ENCODE results near the gene NCAPD2. TPM values are rescaled to one million over a fixed set of nuclear protein-coding genes. Genes with fewer than 3 reads are reported as not detected.

Gene NCAPD2
- total RNA-seq, 1 experiment from 2014 or later = 60.2 TPM

GRCh38 chr12:6574576-6575295, 80.8 kb downstream of the NCAPD2 start:
- DNase-seq (ENCODE audit: low spot score) = no peak

- no peak for DNase-seq (ENCODE audit: low spot score)
These were observed 81.7 kb downstream of the NCAPD2 start for GRCh38 chr12:6575648-6576047.

Other genes with a start within 250 kb of the NCAPD2 start
- not detected in 2 replicates for gene PLEKHG6, start 183.4 kb upstream of the NCAPD2 start, total RNA-seq (2014; rRNA removed; shearing (Covaris generic))
- gene TNFRSF1A, start 152.0 kb upstream of the NCAPD2 start, total RNA-seq (2014; rRNA removed; shearing (Covaris generic)) = 121 and 172 TPM in 2 replicates
- gene SCNN1A, start 118.5 kb upstream of the NCAPD2 start, total RNA-seq (2014; rRNA removed; shearing (Covaris generic)) = 0.07 and 2.9 TPM in 2 replicates
- gene LTBR, start 109.9 kb upstream of the NCAPD2 start, total RNA-seq (2014; rRNA removed; shearing (Covaris generic)) = not detected in 2 replicates
- gene CD27, start 49.1 kb upstream of the NCAPD2 start, total RNA-seq (2014; rRNA removed; shearing (Covaris generic)) = not detected in 2 replicates
- gene TAPBPL, start 42.1 kb upstream of the NCAPD2 start, total RNA-seq (2014; rRNA removed; shearing (Covaris generic)) = 2.6 and 3.4 TPM in 2 replicates
- 0.33 and 3.2 TPM in 2 replicates for gene VAMP1, start 23.4 kb upstream of the NCAPD2 start, total RNA-seq (2014; rRNA removed; shearing (Covaris generic))
- 116 and 166 TPM in 2 replicates for gene MRPL51, start 840 bp upstream of the NCAPD2 start, total RNA-seq (2014; rRNA removed; shearing (Covaris generic))
- 3,748 and 4,015 TPM in 2 replicates for gene GAPDH, start 40.4 kb downstream of the NCAPD2 start, total RNA-seq (2014; rRNA removed; shearing (Covaris generic))
- 2.1 TPM in 2 replicates for gene IFFO1, start 61.9 kb downstream of the NCAPD2 start, total RNA-seq (2014; rRNA removed; shearing (Covaris generic))
- gene NOP2, start 74.2 kb downstream of the NCAPD2 start, total RNA-seq (2014; rRNA removed; shearing (Covaris generic)) = 53.9 and 59.8 TPM in 2 replicates
- 164 and 201 TPM in 2 replicates for gene CHD4, start 113.3 kb downstream of the NCAPD2 start, total RNA-seq (2014; rRNA removed; shearing (Covaris generic))
- 2.5 TPM in 2 replicates for gene LPAR5, start 141.9 kb downstream of the NCAPD2 start, total RNA-seq (2014; rRNA removed; shearing (Covaris generic))
- gene ACRBP, start 153.3 kb downstream of the NCAPD2 start, total RNA-seq (2014; rRNA removed; shearing (Covaris generic)) = 0.65 TPM in 1 of 2 replicates, not detected in the other
- gene ING4, start 169.0 kb downstream of the NCAPD2 start, total RNA-seq (2014; rRNA removed; shearing (Covaris generic)) = 23.7 and 27.4 TPM in 2 replicates
- 6.4 and 9.2 TPM in 2 replicates for gene ZNF384, start 195.3 kb downstream of the NCAPD2 start, total RNA-seq (2014; rRNA removed; shearing (Covaris generic))
- gene PIANP, start 206.7 kb downstream of the NCAPD2 start, total RNA-seq (2014; rRNA removed; shearing (Covaris generic)) = 0.24 and 2.3 TPM in 2 replicates
- gene COPS7A, start 229.9 kb downstream of the NCAPD2 start, total RNA-seq (2014; rRNA removed; shearing (Covaris generic)) = 40.7 and 45.7 TPM in 2 replicates

Measured in A172 (cell line).